IPS-20b (cell line): ENCODE data around the gene CITED2.

Experiments
- H3K27ac ChIP-seq: one replicate; pipeline ENCODE4 v1.5.1; 2013; ENCODE audit warnings: low read length
- H3K27me3 ChIP-seq: 2 replicates; pipeline ENCODE4 v1.6.1; 2013; ENCODE audit warnings: mild to moderate bottlenecking, low read length, inconsistent platforms; ENCODE audit not compliant: insufficient read depth
- H3K36me3 ChIP-seq: 2 replicates; pipeline ENCODE4 v1.6.1; 2013; ENCODE audit warnings: low read depth, mild to moderate bottlenecking, inconsistent platforms, low read length, moderate library complexity; ENCODE audit not compliant: insufficient read depth
- H3K4me1 ChIP-seq: 2 replicates; pipeline ENCODE4 v1.6.1; 2013; ENCODE audit warnings: mild to moderate bottlenecking, control low read depth, inconsistent platforms, low read length, moderate library complexity; ENCODE audit not compliant: insufficient read depth
- H3K4me3 ChIP-seq: 2 replicates; pipeline ENCODE4 v1.5.1; 2013; ENCODE audit warnings: mild to moderate bottlenecking, low read length, inconsistent platforms
- H3K9ac ChIP-seq: 2 replicates; pipeline ENCODE4 v1.6.1; 2013; ENCODE audit warnings: low read depth, mild to moderate bottlenecking, inconsistent platforms, low read length, moderate library complexity
- H3K9me3 ChIP-seq: 2 replicates; pipeline ENCODE4 v1.6.1; 2013; ENCODE audit warnings: mild to moderate bottlenecking, low read depth, low read length, inconsistent platforms; ENCODE audit not compliant: insufficient read depth

The CITED2 gene

GRCh38 chr6:139337001-139337400 is 37.4 kb downstream of the CITED2 start:
- Histone ChIP-seq H3K27ac (no peak overlapping the region), H3K27me3 (no peaks in the 10 kb centered on the region), H3K9me3 (no peaks in the 10 kb centered on the region), H3K4me3 (no peak overlapping the region), H3K4me1 (no peaks in the 10 kb centered on the region), H3K36me3 (no peaks in the 10 kb centered on the region), H3K9ac (no peak overlapping the region)

- H3K27ac ChIP-seq = no peak overlapping the region
- H3K4me1 ChIP-seq = no peaks in the 10 kb centered on the region
- H3K4me3 ChIP-seq = no peak overlapping the region
- H3K36me3 ChIP-seq = no peaks in the 10 kb centered on the region
- H3K9me3 ChIP-seq = no peaks in the 10 kb centered on the region
- no peaks in the 10 kb centered on the region for H3K27me3 ChIP-seq
- no peak overlapping the region for H3K9ac ChIP-seq
Measured at GRCh38 chr6:139336488-139336887, 38.0 kb downstream of the CITED2 start.

DNA sequence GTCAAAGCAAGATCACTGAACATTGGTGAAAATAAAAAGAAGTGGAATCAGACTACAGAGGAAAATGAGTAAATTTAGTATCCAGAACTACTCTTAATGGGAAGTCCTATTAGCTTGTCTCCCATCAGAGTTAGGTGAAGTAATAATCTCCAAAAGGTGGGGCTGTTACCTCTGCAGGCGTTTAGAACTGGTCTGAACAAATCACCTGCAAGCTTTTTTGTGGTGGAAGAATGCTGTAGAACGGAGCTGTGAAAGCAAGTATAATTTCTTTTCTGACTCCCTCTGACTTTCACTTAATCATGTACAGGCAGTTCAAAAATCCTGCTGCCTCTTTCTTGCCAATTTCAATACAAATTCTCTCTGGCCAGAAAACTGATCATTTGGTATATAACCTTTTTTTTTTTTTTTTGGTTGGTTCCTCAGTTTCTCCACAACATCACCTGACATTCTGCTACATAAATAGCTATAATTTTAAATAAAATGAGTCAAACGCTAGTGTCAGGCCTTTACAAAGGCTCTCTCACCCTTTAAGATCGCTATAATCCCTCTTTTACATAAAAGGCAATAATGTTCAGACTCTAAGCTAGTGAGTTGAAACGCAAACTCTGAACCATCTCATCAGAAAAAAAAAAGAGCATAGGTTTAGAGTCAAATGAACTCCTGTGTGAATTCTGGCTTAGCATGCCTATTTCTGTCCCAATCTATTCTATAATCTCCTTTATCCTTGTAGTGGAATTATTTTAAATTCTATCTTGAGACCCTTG is 38.8 kb downstream of the CITED2 start:
- H3K9me3 ChIP-seq = no peaks in the 10 kb centered on the region
- H3K4me1 ChIP-seq = no peaks in the 10 kb centered on the region
- no peak overlapping the region for H3K4me3 ChIP-seq
- no peaks in the 10 kb centered on the region for H3K27me3 ChIP-seq
- no peak overlapping the region for H3K9ac ChIP-seq
- H3K36me3 ChIP-seq = no peaks in the 10 kb centered on the region
- no peak overlapping the region for H3K27ac ChIP-seq

GRCh38 chr6:139334806-139335446 is 39.5 kb downstream of the CITED2 start:
- Histone ChIP-seq H3K4me1 (no peaks in the 10 kb centered on the region), H3K27ac (no peak overlapping the region), H3K36me3 (no peaks in the 10 kb centered on the region), H3K27me3 (no peaks in the 10 kb centered on the region), H3K4me3 (no peak overlapping the region), H3K9ac (no peak overlapping the region), H3K9me3 (no peaks in the 10 kb centered on the region)

DNA sequence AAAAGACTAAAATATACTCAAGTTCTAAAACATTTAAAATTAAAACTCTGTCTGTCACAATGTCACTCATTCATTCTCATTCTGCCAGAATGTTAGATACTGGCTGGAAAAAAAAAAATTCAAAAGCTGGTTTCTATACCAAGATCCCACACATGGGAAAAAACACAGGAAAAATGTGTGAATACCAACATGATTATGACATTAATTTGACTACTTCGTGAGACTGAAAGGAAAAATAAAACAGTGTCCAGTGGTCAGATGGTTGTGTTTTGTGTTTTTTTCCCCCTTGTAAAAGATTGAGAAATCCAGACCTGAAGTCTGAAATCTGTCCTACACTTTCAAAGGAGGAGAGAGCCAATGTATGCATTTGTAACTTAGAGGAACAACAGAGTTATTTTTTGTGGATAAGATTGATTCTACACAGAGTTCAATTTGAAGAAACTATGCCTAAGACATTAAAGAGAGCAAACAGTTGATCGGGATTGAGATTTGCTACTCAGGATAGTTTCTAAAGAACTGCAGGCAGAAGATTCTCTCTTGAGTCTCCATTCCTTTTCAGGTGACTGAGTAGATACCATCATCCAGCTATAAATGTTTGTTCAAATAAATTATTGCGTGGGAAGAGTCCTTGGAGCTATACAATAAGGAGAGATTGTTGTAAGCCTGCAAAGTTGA is 43.5 kb downstream of the CITED2 start:
- Histone ChIP-seq H3K9ac (no peak overlapping the region), H3K27me3 (no peaks in the 10 kb centered on the region), H3K27ac (no peak overlapping the region), H3K4me1 (no peaks in the 10 kb centered on the region), H3K9me3 (no peaks in the 10 kb centered on the region; the same call in 1 of the 2 replicates), H3K4me3 (no peak overlapping the region), H3K36me3 (no peaks in the 10 kb centered on the region)

DNA sequence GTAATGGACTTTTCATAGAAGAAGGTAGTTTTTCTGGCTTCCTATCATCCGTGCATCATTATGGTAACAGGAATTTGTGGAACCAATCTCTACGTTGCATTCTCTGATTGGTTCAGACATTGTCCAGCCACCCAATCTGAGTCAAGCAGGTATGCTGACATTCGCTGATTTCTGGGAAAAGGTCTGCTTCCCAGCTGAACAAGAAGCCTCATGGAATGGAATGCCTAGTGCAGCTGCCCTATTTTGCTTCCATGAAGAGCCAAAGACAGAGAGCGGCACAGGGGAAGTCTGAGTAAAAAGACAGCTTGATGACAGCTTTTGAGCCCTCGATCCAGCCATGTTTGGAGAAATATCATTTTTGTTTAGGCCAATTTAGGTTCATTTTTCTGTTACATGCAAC is 44.1 kb downstream of the CITED2 start:
- Histone ChIP-seq H3K4me3 (no peak overlapping the region), H3K36me3 (no peaks in the 10 kb centered on the region), H3K9ac (no peak overlapping the region), H3K27ac (no peak overlapping the region), H3K9me3 (no peaks in the 10 kb centered on the region; the same call in 1 of the 2 replicates), H3K4me1 (no peaks in the 10 kb centered on the region), H3K27me3 (no peaks in the 10 kb centered on the region)

DNA sequence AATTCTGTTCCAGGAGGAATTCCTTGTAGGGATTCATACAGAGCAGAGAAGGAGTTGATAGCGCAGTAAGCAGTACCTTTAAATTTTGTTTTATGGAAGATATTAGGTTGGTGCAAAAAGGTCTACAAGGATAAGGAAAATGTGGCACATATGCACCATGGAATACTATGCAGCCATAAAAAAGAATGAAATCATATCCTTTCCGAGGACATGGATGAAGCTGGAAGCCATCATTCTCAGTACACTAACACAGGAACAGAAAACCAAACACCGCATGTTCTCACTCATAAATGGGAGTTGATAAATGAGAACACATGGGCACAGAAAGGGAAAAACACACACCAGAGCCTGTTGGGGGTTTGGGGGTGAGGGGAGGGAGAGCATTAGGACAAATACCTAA is 45.2 kb downstream of the CITED2 start:
- no peaks in the 10 kb centered on the region; the same call in 1 of the 2 replicates for H3K9me3 ChIP-seq
- H3K27ac ChIP-seq = no peak overlapping the region
- no peak overlapping the region for H3K9ac ChIP-seq
- no peaks in the 10 kb centered on the region for H3K27me3 ChIP-seq
- no peaks in the 10 kb centered on the region for H3K36me3 ChIP-seq
- H3K4me1 ChIP-seq = no peaks in the 10 kb centered on the region
- H3K4me3 ChIP-seq = no peak overlapping the region

DNA sequence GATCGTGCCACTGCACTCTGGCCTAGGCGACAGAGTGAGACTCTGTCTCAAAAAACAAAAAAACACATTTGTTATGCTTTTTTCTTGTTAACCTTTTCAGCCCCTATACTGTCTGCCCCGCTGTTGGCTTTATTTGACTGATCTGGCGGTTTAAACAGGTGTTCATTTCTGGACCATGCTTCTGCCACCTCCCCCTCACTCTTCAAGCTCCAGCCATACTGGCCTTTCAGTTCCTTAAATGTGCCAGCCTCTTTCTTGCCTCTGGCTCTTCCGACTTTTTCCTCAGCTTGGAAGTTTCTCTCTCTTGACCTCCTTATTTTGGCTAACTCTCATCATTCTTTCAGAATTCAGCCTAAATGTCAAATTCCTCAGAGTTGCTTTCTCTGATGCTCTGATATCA is 47.4 kb downstream of the CITED2 start:
- Histone ChIP-seq H3K27me3 (no peaks in the 10 kb centered on the region), H3K9me3 (no peaks in the 10 kb centered on the region; the same call in 1 of the 2 replicates), H3K27ac (no peak overlapping the region), H3K9ac (no peak overlapping the region), H3K4me1 (no peaks in the 10 kb centered on the region), H3K36me3 (no peaks in the 10 kb centered on the region), H3K4me3 (no peak overlapping the region)

DNA sequence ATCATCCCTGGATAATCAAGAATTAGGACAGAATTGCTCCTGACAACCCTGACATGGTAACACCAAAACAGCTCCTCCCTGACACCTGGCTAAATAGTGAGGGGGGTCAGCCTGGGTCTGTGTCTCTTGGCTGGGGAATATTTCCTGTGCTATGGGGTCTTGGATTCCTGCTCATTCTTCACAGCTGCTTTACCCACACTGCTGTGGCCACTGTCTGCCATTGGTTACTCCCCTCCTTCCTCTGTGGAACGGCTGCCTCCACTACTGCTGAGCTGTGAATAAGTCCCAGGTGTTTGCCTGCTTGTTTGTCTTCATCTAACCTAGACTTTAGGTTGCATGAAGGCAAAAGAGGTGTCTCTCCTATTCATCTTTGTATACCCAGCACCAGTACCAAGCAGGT is 48.8 kb downstream of the CITED2 start:
- H3K27ac ChIP-seq = no peak overlapping the region
- H3K4me1 ChIP-seq = no peaks in the 10 kb centered on the region
- H3K36me3 ChIP-seq = no peaks in the 10 kb centered on the region
- H3K9me3 ChIP-seq = no peaks in the 10 kb centered on the region; the same call in 1 of the 2 replicates
- no peaks in the 10 kb centered on the region for H3K27me3 ChIP-seq
- no peak overlapping the region for H3K9ac ChIP-seq
- no peak overlapping the region for H3K4me3 ChIP-seq

DNA sequence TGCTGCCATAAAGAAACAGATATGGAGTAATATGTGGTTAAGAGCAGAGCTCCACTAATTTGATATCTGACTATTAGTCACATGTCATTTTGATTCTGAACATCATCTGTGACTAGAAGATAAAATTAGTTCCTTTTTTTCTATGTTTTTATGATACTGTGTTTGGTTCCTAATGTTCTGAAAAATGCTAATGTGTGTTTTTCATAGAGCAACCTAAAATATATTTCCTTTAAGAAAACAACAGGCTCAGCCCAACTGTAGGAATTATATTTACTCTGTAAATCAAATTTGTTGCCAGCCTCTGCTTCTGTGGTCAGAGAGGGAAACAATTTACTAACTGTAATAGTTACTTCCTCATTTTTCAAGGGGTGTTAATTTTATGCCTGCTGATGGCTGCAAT is 49.3 kb downstream of the CITED2 start:
- Histone ChIP-seq H3K27ac (no peak overlapping the region), H3K9me3 (no peaks in the 10 kb centered on the region; the same call in 1 of the 2 replicates), H3K4me3 (no peak overlapping the region), H3K9ac (no peak overlapping the region), H3K27me3 (no peaks in the 10 kb centered on the region), H3K36me3 (no peaks in the 10 kb centered on the region), H3K4me1 (no peaks in the 10 kb centered on the region)

DNA sequence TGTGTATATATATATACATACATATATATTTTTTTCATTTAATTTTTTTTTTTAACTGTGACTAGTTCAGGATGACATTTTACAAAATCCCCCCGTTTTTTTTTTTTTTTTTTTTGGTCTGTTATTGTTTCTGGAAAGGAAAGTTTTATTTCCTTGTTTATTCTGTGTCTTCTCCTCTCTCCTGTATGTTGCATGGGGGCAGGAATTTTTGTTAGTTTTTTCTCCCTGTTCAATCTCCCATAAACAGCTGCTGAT is 50.2 kb downstream of the CITED2 start:
- Histone ChIP-seq H3K27ac (no peak overlapping the region), H3K36me3 (no peaks in the 10 kb centered on the region), H3K9me3 (no peaks in the 10 kb centered on the region; the same call in 1 of the 2 replicates), H3K27me3 (no peaks in the 10 kb centered on the region), H3K4me1 (no peaks in the 10 kb centered on the region), H3K4me3 (no peak overlapping the region), H3K9ac (no peak overlapping the region)
